T-cell (primary cell): Measurements from ENCODE around the gene UBAC2. TPM values are rescaled to one million over a fixed set of nuclear protein-coding genes. Genes with fewer than 3 reads are reported as not detected.

Source experiments
- ATAC-seq, 4 experiments: fragments of 200-7000 bp in 3 of 4; fragments of 150-1000 bp in 1 of 4; cut with Tn5 transposase; replicated peaks in 1 of 4; 1 replicate in 3 of 4; 2 replicates in 1 of 4; pipeline ENCODE4 v1.10.0; 2021; ENCODE audit warnings: moderate library complexity in 3 of 4, mild to moderate bottlenecking in 2 of 4, moderate number of reproducible peaks in 1 of 4
- CTCF ChIA-PET, 2 donors: fragments of 300-600 bp; sonication (Branson Sonifier 250); formaldehyde crosslinking; loops; one replicate each; lab custom pipeline; 2022; ENCODE audit warnings: antibody characterized with exemption in 2 of 2; lab: Charles Lee
- POLR2A ChIA-PET, 2 donors: fragments of 300-600 bp; sonication (Branson Sonifier 250); formaldehyde crosslinking; loops; one replicate each; lab custom pipeline; 2022; ENCODE audit warnings: antibody characterized with exemption in 2 of 2; lab: Charles Lee
- DNase-seq, 35 experiments: peaks; one replicate each; pipeline versions ENCODE4 v3.0.0 to v3.0.0-alpha.2; 2013 to 2023
- H3K27ac ChIP-seq: one replicate; pipeline ENCODE4 v1.5.1; 2013; ENCODE audit warnings: low read length
- H3K27me3 ChIP-seq, 2 experiments: replicated peaks in 1 of 2; 1 replicate in 1 of 2; 2 replicates in 1 of 2; pipeline versions ENCODE4 v1.6.1 to v1.7.0; 2013; ENCODE audit warnings: low read length in 1 of 2, mixed read lengths in 1 of 2; ENCODE audit not compliant: control insufficient read depth in 2 of 2, insufficient read depth in 2 of 2; ENCODE audit errors: extremely low read depth in 1 of 2
- H3K36me3 ChIP-seq, 2 donors: 1 replicate in 1 of 2; 2 replicates in 1 of 2; pipeline versions ENCODE4 v1.6.1 to v1.7.0; 2013; ENCODE audit warnings: low read length in 1 of 2; ENCODE audit not compliant: control insufficient read depth in 2 of 2, insufficient read depth in 1 of 2; ENCODE audit errors: extremely low read depth in 1 of 2
- H3K4me1 ChIP-seq, 2 experiments: 1 replicate in 1 of 2; 2 replicates in 1 of 2; pipeline versions ENCODE4 v1.6.1 to v1.7.0; 2013; ENCODE audit warnings: low read length in 2 of 2, mixed read lengths in 1 of 2; ENCODE audit not compliant: insufficient read depth in 2 of 2, control insufficient read depth in 1 of 2; ENCODE audit errors: extremely low read depth in 1 of 2
- H3K4me3 ChIP-seq, 2 donors: 1 replicate in 1 of 2; 2 replicates in 1 of 2; pipeline versions ENCODE4 v1.5.1 to v1.7.0; 2013; ENCODE audit warnings: mild to moderate bottlenecking in 2 of 2, low read length in 1 of 2, moderate library complexity in 1 of 2; ENCODE audit not compliant: control insufficient read depth in 1 of 2; ENCODE audit errors: extremely low read depth in 1 of 2
- H3K9me3 ChIP-seq: 2 replicates; pipeline ENCODE4 v1.7.0; 2013
- H3K27ac Mint-ChIP-seq, 2 donors: one replicate each; pipeline ENCODE4 v1.8.0; 2020 to 2021; ENCODE audit warnings: mild to moderate bottlenecking in 2 of 2, mixed read lengths in 2 of 2
- H3K27me3 Mint-ChIP-seq, 2 donors: one replicate each; pipeline ENCODE4 v1.8.0; 2021 to 2022; ENCODE audit warnings: mixed read lengths in 2 of 2
- H3K36me3 Mint-ChIP-seq: one replicate; pipeline ENCODE4 v1.8.0; 2021; ENCODE audit warnings: mixed read lengths
- H3K4me1 Mint-ChIP-seq, 3 donors: one replicate each; pipeline ENCODE4 v1.8.0; 2020 to 2022; ENCODE audit warnings: mixed read lengths in 3 of 3, mild to moderate bottlenecking in 1 of 3
- H3K4me3 Mint-ChIP-seq, 3 donors: one replicate each; pipeline ENCODE4 v1.8.0; 2020 to 2022; ENCODE audit warnings: mild to moderate bottlenecking in 3 of 3, mixed read lengths in 3 of 3, moderate library complexity in 3 of 3
- H3K9me3 Mint-ChIP-seq, 3 donors: one replicate each; pipeline ENCODE4 v1.8.0; 2020 to 2022; ENCODE audit warnings: mixed read lengths in 3 of 3
- WGBS: methylation state at CpG from one replicate; pipeline ENCODE4 v1.1.5; 2013; ENCODE audit warnings: missing lambda C conversion rate; ENCODE audit not compliant: insufficient coverage; 5-methylcytosine and 5-hydroxymethylcytosine counted together
- total RNA-seq, 35 experiments: library from RNA in 6 of 35; stranded (reverse) in 6 of 35; fragments of 120-200 nt in 1 of 35; gene quantifications; one replicate each; pipeline versions ENCODE4 v1.2.1 to v1.2.4 and lab custom pipeline; 2013 to 2026

The UBAC2 gene
- total RNA-seq, 5 donors from 2014 or later (not counting 1 experiment from before 2014, with no cell fraction given), result 83.3 to 99.3 (median 84.9) TPM

DNA sequence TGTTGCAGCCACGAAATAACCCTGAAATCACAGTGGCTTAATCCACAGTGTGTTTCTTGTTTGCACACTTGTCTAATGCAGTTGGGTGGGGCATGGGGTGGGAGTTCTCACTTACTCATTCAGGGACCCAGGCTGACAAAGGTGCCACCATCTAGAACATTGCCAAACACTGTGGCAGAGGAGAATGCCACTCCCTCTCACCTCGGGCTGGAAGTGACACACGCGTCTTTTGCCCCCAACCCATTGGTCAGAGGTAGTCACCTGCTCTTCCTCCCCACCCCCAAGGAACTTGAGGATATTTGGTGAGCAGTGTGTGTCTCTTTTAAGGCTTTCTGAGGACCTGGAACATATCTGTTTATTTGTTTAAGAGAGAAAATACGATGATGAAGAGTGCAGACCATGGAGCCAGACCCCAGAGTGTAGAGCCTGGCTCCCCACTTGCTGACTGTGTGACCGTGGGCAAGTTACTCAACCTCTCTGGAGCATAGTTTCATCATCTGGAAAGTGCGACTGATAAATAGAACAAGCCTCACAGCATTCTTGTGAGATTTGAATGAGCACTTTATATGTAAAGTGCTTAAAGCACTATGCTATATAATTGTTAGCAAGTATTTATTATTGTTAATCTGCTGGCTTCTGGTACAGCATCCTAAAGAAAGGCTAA is 89.2 kb downstream of the UBAC2 start:
- Mint-ChIP-seq H3K4me3 (peak overlapping the region in 1 of 3 donors; percentile 29), H3K27me3 (no peaks in the 10 kb centered on the region), H3K4me1 (peaks cover 91 to 96% (median 91%) of the 10 kb centered on the region in 3 donors), H3K36me3 (peaks cover 47% of the 10 kb centered on the region), H3K27ac (peak overlapping the region; percentile 78 to 89), H3K9me3 (no peaks in the 10 kb centered on the region)
- Histone ChIP-seq H3K27me3 (no peaks in the 10 kb centered on the region), H3K27ac (peak overlapping the region; percentile 52), H3K36me3 (peaks cover 0 to 23% of the 10 kb centered on the region in 2 donors), H3K4me1 (peaks cover 16 to 61% of the 10 kb centered on the region in 2 experiments), H3K4me3 (no peak overlapping the region), H3K9me3 (no peaks in the 10 kb centered on the region)
- 84% methylated on average over 2 of the region's 7 CpGs for WGBS
- ATAC-seq (peak; percentile 36 to 72 (median 56)), DNase-seq (peak in 31 of 35 experiments; percentile 14 to 72 (median 53))
- CTCF ChIA-PET, result interaction anchor here (0.8 to 2.3 kb wide), 3 partner anchors 20 to 147 kb away, joined by 3 to 8 read pairs (median 7); no protein-coding TSS in a partner anchor
- POLR2A ChIA-PET, result no interaction called here

DNA sequence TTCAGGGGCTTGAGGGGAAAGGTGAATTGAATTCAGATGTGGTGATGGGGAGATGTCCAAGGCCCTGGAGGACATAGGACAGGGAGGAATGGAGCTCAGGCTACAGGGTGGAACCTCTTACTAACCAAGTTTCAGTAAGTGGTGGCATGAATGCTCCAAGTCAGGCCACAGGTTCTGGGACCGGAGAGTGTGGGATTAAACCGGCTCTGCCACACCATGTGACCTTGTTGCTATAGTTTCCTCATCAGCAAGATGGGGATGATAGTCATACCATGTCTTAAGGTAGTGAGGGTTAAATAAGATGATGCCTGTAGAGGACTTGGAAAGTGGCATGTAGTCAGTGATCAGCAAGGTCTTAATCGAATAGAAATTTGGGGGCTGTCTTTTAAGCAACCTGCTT is 90.2 kb downstream of the UBAC2 start:
- ATAC-seq (peak in 3 of 4 experiments; percentile 25 to 43 (median 39)), DNase-seq (peak in 1 of 35 experiments; percentile 54)
- ChIA-PET POLR2A (interaction anchor here in 1 of 2 donors (0.6 kb wide), 1 partner anchor 23 kb away, joined by 9 read pairs; no protein-coding TSS in a partner anchor), CTCF (no interaction called here)
- Histone ChIP-seq H3K36me3 (peaks cover 0 to 33% of the 10 kb centered on the region in 2 donors), H3K27me3 (no peaks in the 10 kb centered on the region), H3K4me3 (no peak overlapping the region), H3K9me3 (no peaks in the 10 kb centered on the region), H3K4me1 (peaks cover 18 to 61% of the 10 kb centered on the region in 2 experiments), H3K27ac (peak overlapping the region; percentile 74)
- H3K36me3 Mint-ChIP-seq, result peaks cover 58% of the 10 kb centered on the region
- whole genome bisulfite sequencing, result 74% methylated on average over 3 of the region's 3 CpGs
- H3K27ac Mint-ChIP-seq, result peak overlapping the region; percentile 78 to 89
- peaks cover 91 to 96% (median 91%) of the 10 kb centered on the region in 3 donors for H3K4me1 Mint-ChIP-seq
- peak overlapping the region in 2 of 3 donors; percentile 4 to 29 for H3K4me3 Mint-ChIP-seq
- H3K9me3 Mint-ChIP-seq, result no peaks in the 10 kb centered on the region
- H3K27me3 Mint-ChIP-seq, result no peaks in the 10 kb centered on the region

DNA sequence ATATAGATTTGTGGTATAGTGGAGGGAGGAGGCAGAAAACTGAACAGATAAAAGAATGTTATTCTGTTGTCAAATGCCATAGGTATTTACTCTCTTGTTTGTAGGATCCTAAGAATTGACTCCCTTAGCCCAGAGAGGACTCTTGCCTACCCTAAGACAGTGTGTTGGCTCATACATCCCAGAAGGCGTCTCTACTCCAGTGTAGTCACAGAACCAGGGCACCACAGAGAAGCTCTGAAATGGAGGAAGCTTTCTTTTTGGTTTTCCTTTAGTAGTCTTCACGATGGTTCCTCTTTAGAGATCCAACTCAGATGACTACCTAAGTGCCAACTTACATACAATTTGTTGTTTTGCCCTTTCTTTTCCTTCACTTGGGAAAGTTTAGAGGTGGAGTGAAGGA is 92.5 kb downstream of the UBAC2 start:
- CTCF ChIA-PET, result interaction anchor here in 1 of 2 donors (0.8 to 2.0 kb wide), 9 partner anchors 9 to 143 kb away, joined by 3 to 10 read pairs (median 5); partner anchors contain the start of gene GPR183
- H3K9me3 Mint-ChIP-seq, result no peaks in the 10 kb centered on the region
- peak overlapping the region in 1 of 3 donors; percentile 25 for H3K4me3 Mint-ChIP-seq
- Histone ChIP-seq H3K27ac (peak overlapping the region; percentile 80), H3K4me3 (no peak overlapping the region), H3K36me3 (peaks cover 0 to 34% of the 10 kb centered on the region in 2 donors), H3K27me3 (no peaks in the 10 kb centered on the region), H3K9me3 (no peaks in the 10 kb centered on the region), H3K4me1 (peaks cover 32 to 42% of the 10 kb centered on the region in 2 experiments)
- peaks cover 89 to 94% (median 91%) of the 10 kb centered on the region in 3 donors for H3K4me1 Mint-ChIP-seq
- WGBS, result no CpG with 5 or more reads among the region's 2 CpGs
- no peak for DNase-seq
- peak overlapping the region; percentile 82 to 92 for H3K27ac Mint-ChIP-seq
- no peak for ATAC-seq
- no peaks in the 10 kb centered on the region for H3K27me3 Mint-ChIP-seq
- POLR2A ChIA-PET, result interaction anchor here (0.5 to 2.6 kb wide), 14 partner anchors 8 to 1381 kb away, joined by 3 to 14 read pairs (median 4); partner anchors contain the start of gene TMTC4 (in 1 of the 2)
- peaks cover 63% of the 10 kb centered on the region for H3K36me3 Mint-ChIP-seq

DNA sequence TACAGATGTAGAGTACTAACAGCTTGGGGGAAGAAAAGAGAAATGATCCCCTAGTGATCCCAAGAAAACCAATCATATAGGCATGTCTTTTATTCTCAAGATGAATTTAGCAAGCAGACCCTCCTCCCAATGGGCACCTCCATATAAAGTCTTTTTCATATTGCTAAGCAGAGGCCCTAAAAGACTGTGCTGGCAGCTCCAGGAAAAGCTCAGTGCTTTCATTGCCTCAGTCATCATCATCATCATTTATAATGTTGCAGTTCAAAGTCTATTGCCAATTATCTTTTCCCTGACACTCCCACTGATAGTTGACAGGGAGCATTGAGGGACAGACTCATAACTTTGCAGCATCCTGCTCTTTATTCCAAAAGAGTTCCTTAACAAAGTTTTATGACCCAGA is 93.5 kb downstream of the UBAC2 start:
- no peak overlapping the region for H3K4me3 ChIP-seq
- H3K4me1 ChIP-seq, result peaks cover 37 to 40% of the 10 kb centered on the region in 2 experiments
- H3K9me3 ChIP-seq, result no peaks in the 10 kb centered on the region
- peak overlapping the region; percentile 80 to 82 for H3K27ac Mint-ChIP-seq
- H3K4me3 Mint-ChIP-seq, result peak overlapping the region in 2 of 3 donors; percentile 14 to 22
- H3K36me3 ChIP-seq, result peaks cover 0 to 36% of the 10 kb centered on the region in 2 donors
- no peaks in the 10 kb centered on the region for H3K9me3 Mint-ChIP-seq
- DNase-seq, result no peak
- H3K27me3 ChIP-seq, result no peaks in the 10 kb centered on the region
- POLR2A ChIA-PET, result interaction anchor here in 1 of 2 donors (2.6 kb wide), 1 partner anchor 8 kb away, joined by 7 read pairs; no protein-coding TSS in a partner anchor
- H3K27me3 Mint-ChIP-seq, result no peaks in the 10 kb centered on the region
- H3K27ac ChIP-seq, result peak overlapping the region; percentile 80
- H3K4me1 Mint-ChIP-seq, result peaks cover 87 to 94% (median 88%) of the 10 kb centered on the region in 3 donors
- CTCF ChIA-PET, result interaction anchor here in 1 of 2 donors (1.2 to 1.8 kb wide), 2 partner anchors 10 to 24 kb away, joined by 3 to 5 read pairs; no protein-coding TSS in a partner anchor
- no peak for ATAC-seq
- peaks cover 58% of the 10 kb centered on the region for H3K36me3 Mint-ChIP-seq

DNA sequence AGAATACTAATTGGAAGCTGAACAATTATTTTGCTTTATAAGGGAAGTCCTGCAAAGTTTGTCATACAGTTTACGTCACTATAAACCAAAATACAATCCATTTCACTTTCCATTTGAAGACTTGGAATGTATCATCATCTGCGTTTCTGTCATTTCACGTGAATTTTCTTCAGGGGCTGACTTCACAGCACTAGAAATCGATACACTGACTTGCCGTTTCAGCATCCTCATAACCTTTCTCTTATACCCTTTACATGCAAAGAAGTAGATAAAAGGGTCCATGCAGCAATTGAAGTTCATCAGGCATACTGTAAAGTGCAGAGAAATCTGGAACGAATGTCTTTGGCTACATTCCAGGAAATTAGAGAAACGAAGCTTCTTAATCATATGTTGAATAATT is 94.3 kb downstream of the UBAC2 start:
- peaks cover 37 to 42% of the 10 kb centered on the region in 2 experiments for H3K4me1 ChIP-seq
- H3K4me3 Mint-ChIP-seq, result peak overlapping the region; percentile 52 to 82 (median 67)
- peaks cover 60% of the 10 kb centered on the region for H3K36me3 Mint-ChIP-seq
- H3K4me1 Mint-ChIP-seq, result peaks cover 86 to 91% (median 88%) of the 10 kb centered on the region in 3 donors
- no CpG with 5 or more reads among the region's 7 CpGs for WGBS
- CTCF ChIA-PET, result interaction anchor here in 1 of 2 donors (0.6 to 1.8 kb wide), 3 partner anchors 25 to 98 kb away, joined by 3 to 5 read pairs (median 3); no protein-coding TSS in a partner anchor
- no peaks in the 10 kb centered on the region for H3K27me3 ChIP-seq
- H3K27ac ChIP-seq, result peak overlapping the region; percentile 80
- H3K9me3 ChIP-seq, result no peaks in the 10 kb centered on the region
- H3K27ac Mint-ChIP-seq, result peak overlapping the region; percentile 97
- no peak for ATAC-seq
- peaks cover 0 to 36% of the 10 kb centered on the region in 2 donors for H3K36me3 ChIP-seq
- no peaks in the 10 kb centered on the region for H3K9me3 Mint-ChIP-seq
- POLR2A ChIA-PET, result interaction anchor here (0.6 to 0.7 kb wide), 2 partner anchors 11 to 14 kb away, joined by 3 to 5 read pairs; no protein-coding TSS in a partner anchor
- H3K27me3 Mint-ChIP-seq, result no peaks in the 10 kb centered on the region
- no peak overlapping the region for H3K4me3 ChIP-seq
- no peak for DNase-seq
